GM13977 (cell line): ENCODE measurements around the gene SLC25A10.

Source experiments
- DNase-seq: peaks from one replicate; pipeline ENCODE4 v3.0.0; 2012; ENCODE audit warnings: low spot score
- CTCF ChIP-seq: IDR thresholded peaks from 2 replicates; pipeline ENCODE4 v1.5.1; 2012; ENCODE audit warnings: mild to moderate bottlenecking, control low read depth; ENCODE audit not compliant: insufficient read depth; ENCODE audit errors: extremely low read depth, missing control alignments
- in situ Hi-C: fragments of 300-500 bp; cut with MboI; formaldehyde crosslinking; loops from one replicate; pipeline ENCODE4 v1.12.0; 2022; ENCODE audit warnings: low sequenced_read_pairs, low pct_unique_long_range_greater_than_20kb, mixed read lengths, inconsistent platforms; ENCODE audit not compliant: unreplicated experiment

Gene SLC25A10

GRCh38 chr17:81691196-81691595 lies 20.9 kb upstream of the SLC25A10 start:
- no peak for DNase-seq
- in situ Hi-C loops = no loop called here
- no peak for TF ChIP-seq CTCF

GRCh38 chr17:81691608-81692007 lies 20.5 kb upstream of the SLC25A10 start:
- TF ChIP-seq CTCF = no peak
- in situ Hi-C loops = no loop called here
- DNase-seq = no peak

GRCh38 chr17:81693509-81694210 lies 18.4 kb upstream of the SLC25A10 start:
- in situ Hi-C loops = no loop called here
- peak; percentile 14 for TF ChIP-seq CTCF
- no peak for DNase-seq

GRCh38 chr17:81694810-81695209 lies 17.3 kb upstream of the SLC25A10 start:
- no peak for DNase-seq
- TF ChIP-seq CTCF = no peak
- in situ Hi-C loops = no loop called here

- DNase-seq = no peak
- TF ChIP-seq CTCF = no peak
- in situ Hi-C loops = no loop called here
These were observed 16.9 kb upstream of the SLC25A10 start for GRCh38 chr17:81695211-81695610.

- no peak for TF ChIP-seq CTCF
- in situ Hi-C loops = no loop called here
- no peak for DNase-seq
These were observed 16.3 kb upstream of the SLC25A10 start for GRCh38 chr17:81695801-81696200.
